Activated naive CD4-positive, alpha-beta T cell treated with anti-CD3 and anti-CD28 coated beads for 36 hours (primary cell): Measurements from ENCODE around the gene AGPAT4. TPM values are rescaled to one million over a fixed set of nuclear protein-coding genes. Genes with fewer than 3 reads are reported as not detected.
"Not testable (repeated sequence)": the region's sequence is repeated elsewhere in the genome, so short reads cannot be mapped to it uniquely, and the experiment has no call there.

Experiments used
- CTCF ChIA-PET: fragments of 350-600 bp; sonication (Branson Sonifier 250); formaldehyde crosslinking; loops from one replicate; lab custom pipeline; 2021; ENCODE audit warnings: antibody characterized with exemption; lab: Charles Lee
- DNase-seq: peaks from one replicate; pipeline ENCODE4 v3.0.0-alpha.2; 2020
- H3K27ac Mint-ChIP-seq: one replicate; pipeline ENCODE4 v1.8.0; 2021; ENCODE audit warnings: mild to moderate bottlenecking, mixed read lengths
- H3K27me3 Mint-ChIP-seq: one replicate; pipeline ENCODE4 v1.8.0; 2021; ENCODE audit warnings: low read depth, mixed read lengths
- H3K36me3 Mint-ChIP-seq: one replicate; pipeline ENCODE4 v1.8.0; 2021; ENCODE audit warnings: low read depth, mixed read lengths
- H3K4me1 Mint-ChIP-seq: one replicate; pipeline ENCODE4 v1.8.0; 2021; ENCODE audit warnings: low read depth, mixed read lengths
- H3K4me3 Mint-ChIP-seq: one replicate; pipeline ENCODE4 v1.8.0; 2021; ENCODE audit warnings: mild to moderate bottlenecking, moderate library complexity, mixed read lengths
- H3K9me3 Mint-ChIP-seq: one replicate; pipeline ENCODE4 v1.8.0; 2021; ENCODE audit warnings: mixed read lengths
- intact Hi-C: fragments of 100-400 bp; cut with micrococcal nuclease; formaldehyde crosslinking; loops from one replicate; pipeline ENCODE4 v1.15.1; 2023
- total RNA-seq, 2 experiments: library from RNA; stranded (reverse); gene quantifications; one replicate each; pipeline ENCODE4 v1.2.3, GENCODE V29; 2021

AGPAT4 gene
- total RNA-seq, 2 experiments from 2014 or later, result 3.7 to 4.2 TPM

DNA sequence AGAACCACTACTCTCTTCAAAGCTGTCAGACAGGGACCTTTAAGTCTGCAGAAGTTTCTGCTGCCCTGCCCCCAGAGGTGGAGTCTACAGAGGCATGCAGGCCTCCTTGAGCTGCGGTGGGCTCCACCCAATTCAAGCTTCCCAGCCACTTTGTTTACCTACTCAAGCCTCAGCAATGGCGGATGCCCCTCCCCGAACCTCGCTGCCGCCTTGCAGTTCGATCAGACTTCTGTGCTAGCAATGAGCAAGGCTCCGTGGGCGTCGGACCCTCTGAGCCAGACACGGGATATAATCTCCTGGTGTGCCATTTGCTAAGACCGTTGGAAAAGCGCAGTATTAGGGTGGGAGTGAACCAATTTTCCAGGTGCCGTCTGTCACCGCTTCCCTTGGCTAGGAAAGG is 95.7 kb downstream of the AGPAT4 start:
- H3K4me3 Mint-ChIP-seq, H3K27me3 Mint-ChIP-seq, CTCF ChIA-PET: not testable (repeated sequence)

DNA sequence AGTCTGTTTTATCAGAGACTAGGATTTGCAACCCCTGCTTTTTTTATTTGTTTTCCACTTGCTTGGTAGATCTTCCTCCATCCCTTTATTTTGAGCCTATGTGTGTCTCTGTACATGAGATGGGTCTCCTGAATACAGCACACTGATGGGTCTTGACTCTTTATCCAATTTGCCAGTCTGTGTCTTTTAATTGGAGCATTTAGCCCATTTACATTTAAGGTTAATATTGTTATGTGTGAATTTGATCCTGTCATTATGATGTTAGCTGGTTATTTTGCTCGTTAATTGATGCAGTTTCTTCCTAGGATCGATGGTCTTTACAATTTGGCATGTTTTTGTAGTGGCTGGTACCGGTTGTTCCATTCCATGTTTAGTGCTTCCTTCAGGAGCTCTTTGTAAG is 97.4 kb downstream of the AGPAT4 start:
- intact Hi-C loops, H3K27ac Mint-ChIP-seq, H3K36me3 Mint-ChIP-seq, H3K4me3 Mint-ChIP-seq, CTCF ChIA-PET, H3K27me3 Mint-ChIP-seq, H3K4me1 Mint-ChIP-seq, DNase-seq: not testable (repeated sequence)
- H3K9me3 Mint-ChIP-seq, result peaks cover 20% of the 10 kb centered on the region

More for the DNA sequence above, 95.7 kb downstream of the AGPAT4 start:
- DNase-seq, intact Hi-C loops, H3K4me1 Mint-ChIP-seq, H3K36me3 Mint-ChIP-seq, H3K27ac Mint-ChIP-seq: not testable (repeated sequence)
- peaks cover 18% of the 10 kb centered on the region for H3K9me3 Mint-ChIP-seq

DNA sequence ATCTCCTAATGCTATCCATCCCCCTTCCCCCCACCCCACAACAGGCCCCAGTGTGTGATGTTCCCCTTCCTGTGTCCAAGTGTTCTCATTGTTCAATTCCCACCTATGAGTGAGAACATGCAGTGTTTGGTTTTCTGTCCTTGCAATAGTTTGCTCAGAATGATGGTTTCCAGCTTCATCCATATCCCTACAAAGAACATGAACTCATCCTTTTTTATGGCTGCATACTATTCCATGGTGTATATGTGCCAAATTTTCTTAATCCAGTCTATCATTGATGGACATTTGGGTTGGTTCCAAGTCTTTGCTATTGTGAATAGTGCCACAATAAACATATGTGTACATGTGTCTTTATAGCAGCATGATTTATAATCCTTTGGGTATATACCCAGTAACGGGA is 101.1 kb downstream of the AGPAT4 start:
- H3K27me3 Mint-ChIP-seq, H3K4me3 Mint-ChIP-seq, DNase-seq, intact Hi-C loops, H3K36me3 Mint-ChIP-seq, H3K4me1 Mint-ChIP-seq, H3K27ac Mint-ChIP-seq, CTCF ChIA-PET: not testable (repeated sequence)
- peaks cover 17% of the 10 kb centered on the region for H3K9me3 Mint-ChIP-seq

DNA sequence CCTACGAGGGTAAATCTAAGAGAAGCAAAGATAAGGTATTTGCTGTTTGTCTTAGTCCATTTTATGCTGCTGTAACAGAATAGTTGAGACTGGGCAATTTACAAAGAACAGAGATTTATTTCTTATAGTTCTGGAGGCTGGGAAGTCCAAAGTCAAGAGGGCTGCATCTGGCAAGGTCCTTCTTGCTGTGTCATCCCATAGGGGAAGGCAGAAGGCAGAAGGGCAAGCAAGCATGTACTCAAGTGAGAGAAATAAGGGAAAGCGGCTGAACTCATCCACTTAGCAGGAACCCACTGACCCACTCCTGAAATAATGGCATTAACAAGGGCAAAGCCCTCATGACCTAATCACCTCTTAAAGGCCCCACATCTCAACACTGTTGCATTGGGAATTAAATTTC is 102.7 kb downstream of the AGPAT4 start:
- CTCF ChIA-PET, result no interaction called here
- intact Hi-C loops, result no loop called here
- no peak for DNase-seq
- Mint-ChIP-seq H3K27me3 (no peaks in the 10 kb centered on the region), H3K36me3 (no peaks in the 10 kb centered on the region), H3K9me3 (peaks cover 11% of the 10 kb centered on the region), H3K27ac (no peak overlapping the region), H3K4me3 (no peak overlapping the region), H3K4me1 (no peaks in the 10 kb centered on the region)

DNA sequence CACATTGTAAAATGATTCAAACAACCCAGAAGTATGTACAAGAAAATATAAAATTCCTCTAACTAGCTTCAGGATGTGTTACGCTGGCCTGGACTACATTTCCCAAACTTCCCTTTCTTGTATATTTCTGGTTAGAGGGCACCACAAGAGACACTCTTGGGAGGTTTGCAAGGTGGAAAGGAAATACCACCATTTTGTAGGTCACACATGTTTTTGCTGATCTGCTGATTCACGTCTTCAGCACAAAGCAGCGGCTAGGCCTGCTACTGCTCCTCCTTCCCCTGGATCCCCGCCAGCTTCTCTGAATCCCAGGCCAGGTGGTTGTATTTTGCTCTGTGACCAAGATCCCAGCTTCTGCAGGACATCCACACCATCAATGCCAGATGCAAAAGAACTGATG is 104.2 kb downstream of the AGPAT4 start:
- no peaks in the 10 kb centered on the region for H3K4me1 Mint-ChIP-seq
- intact Hi-C loops, result no loop called here
- DNase-seq, result no peak
- no peaks in the 10 kb centered on the region for H3K27me3 Mint-ChIP-seq
- no peak overlapping the region for H3K4me3 Mint-ChIP-seq
- no peak overlapping the region for H3K27ac Mint-ChIP-seq
- peaks cover 6% of the 10 kb centered on the region for H3K9me3 Mint-ChIP-seq
- CTCF ChIA-PET, result interaction anchor here (1.5 kb wide), 1 partner anchor 204 kb away, joined by 5 read pairs; no protein-coding TSS in a partner anchor
- H3K36me3 Mint-ChIP-seq, result no peaks in the 10 kb centered on the region

DNA sequence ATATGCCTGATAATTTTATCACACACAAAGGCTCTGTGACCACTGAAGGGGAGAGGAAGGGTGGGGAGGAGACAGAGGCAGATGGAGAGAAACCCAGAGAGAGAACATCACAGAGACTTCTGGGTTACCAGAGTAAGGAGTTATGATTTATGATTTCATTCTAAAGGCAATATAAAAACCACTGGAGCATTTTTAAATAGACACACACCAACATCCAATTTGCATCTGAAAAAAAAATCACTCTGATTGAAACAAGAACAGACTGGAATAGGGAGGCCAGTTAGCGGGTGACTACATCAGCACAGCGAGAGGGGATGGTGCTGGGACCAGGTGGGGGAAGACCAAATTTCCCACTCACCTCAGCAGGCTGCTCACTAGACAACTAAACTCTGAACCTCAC is 104.8 kb downstream of the AGPAT4 start:
- H3K4me3 Mint-ChIP-seq, result no peak overlapping the region
- H3K4me1 Mint-ChIP-seq, result no peaks in the 10 kb centered on the region
- H3K36me3 Mint-ChIP-seq, result peaks cover 4% of the 10 kb centered on the region
- intact Hi-C loops, result no loop called here
- DNase-seq, result no peak
- no peak overlapping the region for H3K27ac Mint-ChIP-seq
- H3K27me3 Mint-ChIP-seq, result no peaks in the 10 kb centered on the region
- CTCF ChIA-PET, result no interaction called here
- H3K9me3 Mint-ChIP-seq, result peaks cover 4% of the 10 kb centered on the region

DNA sequence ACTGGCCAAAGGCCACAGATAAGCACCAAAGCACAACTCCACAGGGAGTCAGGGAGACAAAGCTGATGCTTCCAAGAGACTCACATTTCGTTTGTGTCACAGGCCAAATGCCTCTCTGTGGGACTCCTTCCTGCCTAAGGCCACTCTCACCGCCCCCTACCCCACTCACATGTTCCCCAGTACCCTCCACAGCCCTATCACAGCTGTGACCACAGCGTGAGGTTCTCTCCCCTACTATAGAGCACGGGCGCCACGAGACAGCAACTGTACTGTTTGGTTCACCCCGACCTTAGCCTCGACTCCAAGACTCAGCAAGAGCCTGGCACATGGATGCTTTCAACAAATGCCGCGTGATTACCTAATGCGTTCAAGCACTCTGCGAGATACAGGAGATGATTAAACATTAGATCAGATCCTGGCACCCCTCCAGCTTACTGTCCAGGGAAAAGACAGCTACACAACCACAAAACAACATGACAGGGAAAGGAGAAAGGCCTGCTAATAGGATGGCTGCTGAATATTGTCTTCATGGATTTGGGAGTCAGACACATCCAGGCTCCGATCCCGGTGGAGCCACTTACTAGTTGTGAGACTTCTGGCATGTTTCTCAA is 105.5 kb downstream of the AGPAT4 start:
- Mint-ChIP-seq H3K27me3 (no peaks in the 10 kb centered on the region), H3K4me1 (no peaks in the 10 kb centered on the region), H3K9me3 (peaks cover 2% of the 10 kb centered on the region), H3K4me3 (no peak overlapping the region), H3K27ac (no peak overlapping the region), H3K36me3 (peaks cover 4% of the 10 kb centered on the region)
- intact Hi-C loops, result no loop called here
- no peak for DNase-seq
- CTCF ChIA-PET, result no interaction called here

DNA sequence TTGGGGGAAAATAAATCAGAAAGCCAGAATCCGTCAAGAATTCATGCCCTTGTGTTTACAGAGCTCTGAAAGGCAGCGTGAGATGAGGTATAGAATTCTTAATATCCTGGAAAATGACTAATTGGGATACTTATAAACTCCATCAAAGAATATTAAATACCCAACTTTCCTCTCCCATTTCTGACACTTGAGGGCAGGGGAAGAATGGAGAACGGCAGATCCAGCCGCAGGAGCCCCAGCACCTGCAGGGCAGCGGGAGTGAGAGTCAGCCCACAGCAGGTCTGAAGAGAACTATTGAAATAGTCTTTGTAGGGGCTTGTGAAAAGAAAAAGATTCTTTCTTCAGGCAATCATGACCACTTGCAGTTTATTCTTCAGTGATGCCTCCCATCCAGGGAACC is 107.2 kb downstream of the AGPAT4 start:
- H3K4me1 Mint-ChIP-seq, result no peaks in the 10 kb centered on the region
- peaks cover 8% of the 10 kb centered on the region for H3K36me3 Mint-ChIP-seq
- intact Hi-C loops, result no loop called here
- DNase-seq, result no peak
- H3K27me3 Mint-ChIP-seq, result no peaks in the 10 kb centered on the region
- H3K27ac Mint-ChIP-seq, result no peak overlapping the region
- no peaks in the 10 kb centered on the region for H3K9me3 Mint-ChIP-seq
- CTCF ChIA-PET, result no interaction called here
- H3K4me3 Mint-ChIP-seq, result no peak overlapping the region

DNA sequence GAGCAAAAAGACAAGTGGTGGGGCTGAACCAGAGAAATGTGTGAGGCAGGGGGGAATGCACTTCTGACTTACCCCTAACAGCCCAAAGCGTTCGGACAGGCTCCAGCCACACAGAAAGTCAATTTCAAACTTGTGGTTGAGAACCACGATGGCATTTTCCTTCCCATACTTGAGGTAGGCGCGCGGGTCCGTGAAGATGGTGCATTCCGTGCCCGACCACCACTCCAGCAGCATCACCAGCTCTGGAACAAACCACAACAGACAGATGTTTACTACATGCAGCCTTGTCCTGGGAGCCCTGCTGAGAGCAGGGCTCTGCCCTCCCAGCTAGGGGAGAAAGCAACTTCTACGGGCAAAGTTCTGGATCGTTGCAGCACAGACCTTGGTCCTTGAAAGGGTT is 107.7 kb downstream of the AGPAT4 start:
- CTCF ChIA-PET, result no interaction called here
- DNase-seq, result no peak
- intact Hi-C loops, result no loop called here
- peaks cover 8% of the 10 kb centered on the region for H3K36me3 Mint-ChIP-seq
- H3K4me1 Mint-ChIP-seq, result no peaks in the 10 kb centered on the region
- H3K27ac Mint-ChIP-seq, result no peak overlapping the region
- no peak overlapping the region for H3K4me3 Mint-ChIP-seq
- no peaks in the 10 kb centered on the region for H3K27me3 Mint-ChIP-seq
- H3K9me3 Mint-ChIP-seq, result no peaks in the 10 kb centered on the region

DNA sequence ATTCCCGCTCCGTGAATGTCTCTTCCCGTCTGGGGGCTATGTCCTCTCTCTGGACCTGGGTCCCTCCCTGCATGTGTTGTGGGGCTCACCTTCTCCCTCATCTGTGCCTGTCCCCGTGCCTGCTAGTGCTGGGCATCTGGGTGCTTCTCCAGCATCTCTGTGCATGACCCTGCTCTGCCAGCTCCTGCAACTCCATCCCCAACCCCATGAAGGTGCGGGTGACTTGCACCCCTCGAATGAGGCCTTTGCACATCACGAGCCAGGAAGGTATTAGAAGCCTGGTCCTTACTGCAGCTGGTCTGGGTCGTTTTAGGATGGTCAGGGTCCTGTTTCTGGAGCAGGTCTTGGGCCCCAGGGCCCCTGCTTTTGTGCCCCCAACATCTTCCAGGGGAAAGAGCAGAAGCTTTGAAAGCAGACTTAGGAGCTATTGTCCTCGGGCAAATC is 109.7 kb downstream of the AGPAT4 start:
- H3K36me3 Mint-ChIP-seq, result peaks cover 8% of the 10 kb centered on the region

DNA sequence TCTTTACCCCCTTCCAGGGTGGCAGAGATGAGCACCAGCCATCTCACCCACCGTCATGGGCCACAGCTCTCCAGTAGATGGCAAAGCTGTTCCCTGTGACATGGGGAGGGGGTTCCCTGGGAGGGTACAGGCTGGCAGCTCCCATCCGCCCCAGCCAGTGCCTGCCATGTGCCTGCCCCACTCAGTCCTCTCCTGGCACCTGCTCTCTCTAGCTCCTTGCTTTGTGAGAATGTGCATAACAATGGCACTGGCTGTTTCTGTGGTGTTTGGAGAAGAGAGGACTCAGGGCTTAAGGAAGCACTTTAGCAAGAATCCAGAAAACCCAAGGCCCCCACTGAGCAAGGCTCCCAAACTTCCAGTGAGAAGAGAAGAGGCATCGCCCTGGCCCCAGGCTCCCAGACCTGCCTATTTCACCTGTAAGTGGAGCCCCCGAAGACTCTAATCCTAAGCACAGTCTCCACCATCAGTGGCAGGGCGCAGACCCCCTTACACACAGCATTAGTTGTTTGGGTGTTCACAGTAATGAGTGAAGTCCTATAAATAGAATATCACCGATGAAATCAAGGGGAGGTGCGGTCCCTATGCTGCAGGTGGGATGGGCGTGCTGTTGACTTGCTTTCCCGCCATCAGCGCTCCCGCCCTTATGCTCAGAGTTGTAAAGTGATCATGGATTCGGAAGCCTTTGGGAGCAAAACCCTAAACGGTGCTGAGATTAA is 110.2 kb downstream of the AGPAT4 start:
- peaks cover 8% of the 10 kb centered on the region for H3K36me3 Mint-ChIP-seq
- no peaks in the 10 kb centered on the region for H3K27me3 Mint-ChIP-seq
- H3K27ac Mint-ChIP-seq, result no peak overlapping the region
- CTCF ChIA-PET, result no interaction called here
- no peaks in the 10 kb centered on the region for H3K4me1 Mint-ChIP-seq
- no peaks in the 10 kb centered on the region for H3K9me3 Mint-ChIP-seq
- intact Hi-C loops, result no loop called here
- DNase-seq, result no peak
- no peak overlapping the region for H3K4me3 Mint-ChIP-seq

More for the DNA sequence above, 109.7 kb downstream of the AGPAT4 start:
- intact Hi-C loops, result no loop called here
- no peaks in the 10 kb centered on the region for H3K27me3 Mint-ChIP-seq
- H3K4me1 Mint-ChIP-seq, result no peaks in the 10 kb centered on the region
- H3K27ac Mint-ChIP-seq, result no peak overlapping the region
- no peaks in the 10 kb centered on the region for H3K9me3 Mint-ChIP-seq
- no peak overlapping the region for H3K4me3 Mint-ChIP-seq
- CTCF ChIA-PET, result no interaction called here
- DNase-seq, result no peak

DNA sequence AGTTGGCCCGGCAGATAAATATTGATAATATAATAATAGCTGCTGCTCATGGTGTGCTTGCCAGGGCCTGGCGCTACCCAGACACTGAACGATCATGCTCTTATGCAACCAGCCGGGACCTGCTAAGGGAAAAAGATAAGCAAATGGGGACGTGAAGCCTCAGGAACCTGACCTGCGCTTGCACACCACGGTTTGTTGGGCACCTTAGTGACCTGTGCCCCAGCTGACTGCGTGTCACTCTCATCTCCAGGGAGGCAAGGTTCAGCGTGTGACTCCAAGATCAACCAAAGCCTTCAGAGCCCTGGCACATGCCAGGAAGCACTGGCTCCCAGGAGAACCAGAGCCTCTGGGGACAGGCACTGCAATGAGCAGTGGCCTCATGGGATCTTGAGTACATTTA is 111.1 kb downstream of the AGPAT4 start:
- H3K4me1 Mint-ChIP-seq, result no peaks in the 10 kb centered on the region
- no peak overlapping the region for H3K27ac Mint-ChIP-seq
- peaks cover 10% of the 10 kb centered on the region for H3K36me3 Mint-ChIP-seq
- intact Hi-C loops, result no loop called here
- no peak overlapping the region for H3K4me3 Mint-ChIP-seq
- H3K9me3 Mint-ChIP-seq, result peaks cover under 1% of the 10 kb centered on the region
- no peak for DNase-seq
- CTCF ChIA-PET, result no interaction called here
- no peaks in the 10 kb centered on the region for H3K27me3 Mint-ChIP-seq
